PC-9 (cell line): ENCODE data around the gene PTCD2. TPM values are rescaled to one million over a fixed set of nuclear protein-coding genes. Genes with fewer than 3 reads are reported as not detected.

Source experiments
- BruUV-seq: library from RNA; stranded (reverse); fragments of 400-500 nt; replicated peaks from 2 replicates; lab custom pipeline; 2021; lab: Mats Ljungman, UMichigan
- CTCF ChIA-PET: fragments of 300-600 bp; sonication (Branson Sonifier 250); formaldehyde crosslinking; loops from one replicate; lab custom pipeline; 2022; ENCODE audit warnings: antibody characterized with exemption; lab: Charles Lee
- POLR2A ChIA-PET: fragments of 300-600 bp; sonication (Branson Sonifier 250); formaldehyde crosslinking; loops from one replicate; lab custom pipeline; 2022; ENCODE audit warnings: antibody characterized with exemption; ENCODE audit not compliant: unreplicated experiment; lab: Charles Lee
- DNase-seq, 2 experiments: peaks; one replicate each; pipeline versions ENCODE4 v3.0.0 to v3.0.0-alpha.2; 2015 to 2022; ENCODE audit warnings: mixed read lengths in 1 of 2
- H2AFZ ChIP-seq: fragments of 200-600 bp; sonication (generic); 2 replicates; pipeline ENCODE4 v1.8.1; 2017; ENCODE audit warnings: antibody characterized with exemption
- H3F3A ChIP-seq: fragments of 200-600 bp; sonication (generic); 2 replicates; pipeline ENCODE4 v1.8.1; 2017; ENCODE audit warnings: antibody characterized with exemption, mild to moderate bottlenecking, low read depth; ENCODE audit not compliant: insufficient read depth
- H3K27ac ChIP-seq: fragments of 200-600 bp; sonication (generic); 2 replicates; pipeline ENCODE4 v1.6.1; 2016; ENCODE audit warnings: mixed run types
- H3K27me3 ChIP-seq: fragments of 200-600 bp; sonication (generic); 2 replicates; pipeline ENCODE4 v1.6.1; 2016; ENCODE audit warnings: low read depth, mixed run types; ENCODE audit not compliant: insufficient read depth
- H3K36me3 ChIP-seq: fragments of 200-600 bp; sonication (generic); 2 replicates; pipeline ENCODE4 v1.6.1; 2016; ENCODE audit warnings: low read depth, mixed run types
- H3K4me1 ChIP-seq: fragments of 200-600 bp; sonication (generic); replicated peaks from 2 replicates; pipeline ENCODE4 v1.6.1; 2016; ENCODE audit warnings: mixed run types; ENCODE audit not compliant: insufficient read depth
- H3K4me2 ChIP-seq: fragments of 200-600 bp; sonication (generic); 2 replicates; pipeline ENCODE4 v1.6.1; 2017; ENCODE audit warnings: mixed run types
- H3K4me3 ChIP-seq: fragments of 200-600 bp; sonication (generic); 2 replicates; pipeline ENCODE4 v1.6.1; 2016; ENCODE audit warnings: mixed run types
- H3K79me2 ChIP-seq: fragments of 200-600 bp; sonication (generic); 2 replicates; pipeline ENCODE4 v1.6.1; 2017; ENCODE audit warnings: low read depth, mixed run types
- H3K9me2 ChIP-seq: fragments of 200-600 bp; sonication (generic); 2 replicates; pipeline ENCODE4 v1.8.1; 2017; ENCODE audit warnings: mild to moderate bottlenecking; ENCODE audit not compliant: insufficient read depth
- H3K9me3 ChIP-seq: fragments of 200-600 bp; sonication (generic); 2 replicates; pipeline ENCODE4 v1.8.1; 2016; ENCODE audit warnings: low read depth; ENCODE audit not compliant: insufficient read depth
- H4K20me1 ChIP-seq: fragments of 200-600 bp; sonication (generic); 2 replicates; pipeline ENCODE4 v1.8.1; 2017; ENCODE audit not compliant: insufficient read depth
- CTCF ChIP-seq: fragments of 200-600 bp; sonication (generic); conservative IDR thresholded peaks from 2 replicates; pipeline ENCODE4 v1.6.1; 2017; ENCODE audit warnings: mixed run types, antibody characterized with exemption, mild to moderate bottlenecking, moderate library complexity
- EZH2 ChIP-seq: fragments of 200-600 bp; sonication (generic); IDR thresholded peaks from 2 replicates; pipeline ENCODE4 v1.8.0; 2017; ENCODE audit warnings: antibody characterized with exemption, low read depth
- intact Hi-C: fragments of 100-400 bp; cut with micrococcal nuclease; formaldehyde crosslinking; loops from one replicate; pipeline ENCODE4 v1.10.0; 2022; ENCODE audit not compliant: unreplicated experiment
- total RNA-seq: library from RNA; stranded (reverse); gene quantifications from 2 replicates; pipeline ENCODE4 v1.2.3, GENCODE V29; 2021

The PTCD2 gene
- total RNA-seq, 1 experiment from 2014 or later: 15.5 TPM

DNA sequence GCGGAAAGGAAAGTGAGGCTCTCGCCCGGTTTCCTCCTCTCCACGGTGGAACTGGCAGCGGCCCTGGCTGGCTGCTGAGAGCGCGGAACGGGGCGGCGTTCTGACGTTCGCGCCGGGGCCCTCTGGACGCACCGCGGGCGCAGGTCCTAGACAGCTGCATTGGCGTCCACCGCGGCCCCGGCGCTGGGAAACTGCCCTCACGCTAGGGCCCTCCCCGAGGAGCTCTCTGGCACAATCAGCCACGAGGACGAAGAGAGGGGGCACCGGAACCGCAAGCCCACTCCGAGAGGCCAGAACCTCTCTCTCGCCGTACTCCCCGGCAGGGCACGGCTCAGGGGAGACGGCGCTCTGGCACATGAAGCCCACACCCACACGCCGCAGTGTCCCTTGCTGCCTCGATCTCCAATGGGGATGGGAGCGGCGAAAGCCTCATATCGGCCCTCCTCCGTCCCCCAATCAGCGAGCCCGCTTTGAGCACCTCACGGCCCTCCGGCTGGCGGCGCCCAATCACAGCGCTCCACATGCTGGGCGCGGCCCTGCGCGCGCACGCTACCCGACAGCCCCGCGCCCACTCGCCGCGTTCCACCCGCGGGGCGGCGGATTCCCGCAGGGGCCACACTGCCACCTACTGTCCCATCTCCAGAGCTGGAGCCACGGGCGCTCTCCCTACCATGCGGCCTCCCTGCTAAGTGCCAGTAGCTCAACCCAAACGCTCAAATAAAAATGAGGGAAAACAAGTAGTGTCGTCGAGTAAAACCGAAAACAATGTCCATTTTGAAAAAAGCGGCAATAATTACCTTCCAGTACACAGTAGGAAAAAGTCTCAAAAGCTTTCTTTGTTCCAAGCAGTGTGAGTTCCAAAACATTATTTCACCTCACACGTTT is 12.0 kb upstream of the PTCD2 start:
- peaks cover 13% of the 10 kb centered on the region for H3K4me1 ChIP-seq
- peak; percentile 93 to 97 for DNase-seq
- CTCF ChIA-PET: interaction anchor here (0.5 to 1.1 kb wide), 7 partner anchors 27 to 530 kb away, joined by 3 to 8 read pairs (median 3); no protein-coding TSS in a partner anchor
- H3K27ac ChIP-seq: peak overlapping the region; percentile 86
- peaks cover 24% of the 10 kb centered on the region; the same call in 1 of the 2 replicates for H3F3A ChIP-seq
- peaks cover 46% of the 10 kb centered on the region for H3K79me2 ChIP-seq
- no peak for TF ChIP-seq EZH2
- TF ChIP-seq CTCF: peak; percentile 77
- TSS peak; percentile 85 for BruUV-seq
- no peaks in the 10 kb centered on the region for H3K9me2 ChIP-seq
- peak overlapping the region; percentile 74 for H2AFZ ChIP-seq
- no peaks in the 10 kb centered on the region; the same call in 1 of the 2 replicates for H3K36me3 ChIP-seq
- H3K4me2 ChIP-seq: peak overlapping the region; percentile 92
- no peaks in the 10 kb centered on the region for H3K27me3 ChIP-seq
- H3K9me3 ChIP-seq: no peaks in the 10 kb centered on the region
- H4K20me1 ChIP-seq: no peaks in the 10 kb centered on the region
- POLR2A ChIA-PET: interaction anchor here (0.6 to 0.7 kb wide), 3 partner anchors 171 to 576 kb away, joined by 3 to 9 read pairs (median 5); no protein-coding TSS in a partner anchor
- intact Hi-C loops: loop anchor here (1.0 to 10.0 kb wide), 4 partner anchors 176 to 530 kb away; no protein-coding TSS in a partner anchor
- H3K4me3 ChIP-seq: peak overlapping the region; percentile 73

DNA sequence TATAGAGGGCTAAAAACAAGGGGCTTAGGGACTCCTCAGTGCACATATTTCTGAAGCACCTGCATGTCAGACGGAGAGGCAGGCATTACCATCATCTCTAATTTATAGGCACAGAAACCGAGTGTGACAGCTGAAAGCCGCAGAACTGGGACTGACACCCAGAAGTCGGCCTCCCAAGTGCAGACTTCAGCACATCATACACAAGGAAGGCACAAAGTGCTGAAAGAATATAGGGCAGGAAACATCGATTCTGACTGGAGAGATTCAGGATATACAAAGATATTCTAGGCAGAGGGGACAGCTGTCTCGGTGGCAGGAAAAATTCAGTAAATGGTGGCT is 11.4 kb upstream of the PTCD2 start:
- intact Hi-C loops: loop anchor here (1.0 to 10.0 kb wide), 4 partner anchors 177 to 531 kb away; no protein-coding TSS in a partner anchor
- peaks cover 24% of the 10 kb centered on the region; the same call in 1 of the 2 replicates for H3F3A ChIP-seq
- no peaks in the 10 kb centered on the region for H3K9me3 ChIP-seq
- no peaks in the 10 kb centered on the region for H3K9me2 ChIP-seq
- H2AFZ ChIP-seq: 0 out of 2 replicates have a peak overlapping the region, but pooled peaks have one; percentile 26
- H3K27me3 ChIP-seq: no peaks in the 10 kb centered on the region
- ChIA-PET CTCF (interaction anchor here (0.6 to 1.1 kb wide), 3 partner anchors 83 to 531 kb away, joined by 3 to 8 read pairs (median 4); no protein-coding TSS in a partner anchor), POLR2A (interaction anchor here (0.6 to 0.7 kb wide), 2 partner anchors 242 to 575 kb away, joined by 3 to 9 read pairs; no protein-coding TSS in a partner anchor)
- no peak for DNase-seq
- TF ChIP-seq EZH2: no peak
- peak overlapping the region; percentile 20; the same call in 1 of the 2 replicates for H3K4me3 ChIP-seq
- peaks cover 40% of the 10 kb centered on the region for H3K79me2 ChIP-seq
- peak overlapping the region; percentile 86 for H3K27ac ChIP-seq
- peaks cover 13% of the 10 kb centered on the region for H3K4me1 ChIP-seq
- BruUV-seq: no TSS peak
- no peaks in the 10 kb centered on the region for H4K20me1 ChIP-seq
- H3K4me2 ChIP-seq: peak overlapping the region; percentile 92
- H3K36me3 ChIP-seq: no peaks in the 10 kb centered on the region; the same call in 1 of the 2 replicates

DNA sequence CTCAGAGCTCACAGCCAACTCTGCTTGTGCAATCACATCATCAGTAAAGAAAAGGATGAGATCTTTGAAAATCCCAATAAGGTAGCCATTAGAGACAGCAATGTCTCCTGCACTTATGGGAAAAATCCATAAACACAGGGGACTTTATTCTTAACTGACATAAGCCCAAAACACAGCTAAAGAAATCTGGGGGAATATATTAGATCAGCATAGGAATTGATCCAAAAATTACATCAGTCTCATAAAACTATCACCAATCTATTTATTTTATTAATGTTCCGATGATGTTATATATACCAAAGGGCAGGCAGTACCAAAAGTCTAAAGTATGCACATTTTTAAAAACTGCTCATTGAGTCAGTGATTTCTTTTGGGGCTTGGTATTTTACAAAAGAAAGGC is 7.0 kb upstream of the PTCD2 start:
- no peaks in the 10 kb centered on the region for H3K9me3 ChIP-seq
- peaks cover 7% of the 10 kb centered on the region for H3K36me3 ChIP-seq
- H2AFZ ChIP-seq: no peak overlapping the region
- H3K4me2 ChIP-seq: no peak overlapping the region
- no peaks in the 10 kb centered on the region for H4K20me1 ChIP-seq
- intact Hi-C loops: no loop called here
- H3K9me2 ChIP-seq: no peaks in the 10 kb centered on the region
- TF ChIP-seq CTCF: no peak
- TF ChIP-seq EZH2: no peak
- ChIA-PET POLR2A (no interaction called here), CTCF (no interaction called here)
- BruUV-seq: no TSS peak
- H3K27me3 ChIP-seq: no peaks in the 10 kb centered on the region
- no peak overlapping the region for H3K27ac ChIP-seq
- H3K4me1 ChIP-seq: no peaks in the 10 kb centered on the region
- H3F3A ChIP-seq: peaks cover 18% of the 10 kb centered on the region; the same call in 1 of the 2 replicates
- no peak overlapping the region for H3K4me3 ChIP-seq
- peaks cover 37% of the 10 kb centered on the region for H3K79me2 ChIP-seq
- DNase-seq: no peak
